Astrocyte (in vitro differentiated cells and primary cell): Measurements from ENCODE around the gene ASCL5. TPM values are rescaled to one million over a fixed set of nuclear protein-coding genes. Genes with fewer than 3 reads are reported as not detected.

Experiments
- DNase-seq: peaks from one replicate; pipeline ENCODE4 v3.0.0-alpha.2; 2010; ENCODE audit warnings: low read depth
- FAIRE-seq: peaks from 2 replicates; lab custom pipeline; 2011; peaks lifted over from hg19 to GRCh38; lab: Jason Lieb, UNC
- H2AFZ ChIP-seq: 2 replicates; pipeline ENCODE4 v1.6.0; 2012; ENCODE audit warnings: low read depth, low read length, inconsistent platforms
- H3K27ac ChIP-seq: 2 replicates; pipeline ENCODE4 v1.5.1; 2011; ENCODE audit warnings: low read depth, low read length, inconsistent platforms
- H3K27me3 ChIP-seq: 2 replicates; pipeline ENCODE4 v1.6.0; 2011; ENCODE audit warnings: low read length, inconsistent platforms; ENCODE audit not compliant: insufficient read depth
- H3K36me3 ChIP-seq: 2 replicates; pipeline ENCODE4 v1.5.1; 2011; ENCODE audit warnings: low read length, inconsistent platforms; ENCODE audit not compliant: insufficient read depth
- H3K4me1 ChIP-seq: 2 replicates; pipeline ENCODE4 v1.5.1; 2011; ENCODE audit warnings: low read length, inconsistent platforms; ENCODE audit not compliant: insufficient read depth
- H3K4me2 ChIP-seq: 2 replicates; pipeline ENCODE4 v1.6.0; 2012; ENCODE audit warnings: low read length, inconsistent platforms
- H3K4me3 ChIP-seq: 2 replicates; pipeline ENCODE4 v1.5.1; 2011; ENCODE audit warnings: low read depth, mild to moderate bottlenecking, low read length, inconsistent platforms; ENCODE audit not compliant: insufficient read depth
- H3K79me2 ChIP-seq: 2 replicates; pipeline ENCODE4 v1.6.0; 2012; ENCODE audit warnings: mild to moderate bottlenecking, low read length, inconsistent platforms; ENCODE audit not compliant: insufficient read depth
- H3K9ac ChIP-seq: 2 replicates; pipeline ENCODE4 v1.6.0; 2012; ENCODE audit warnings: mild to moderate bottlenecking, low read length, inconsistent platforms
- H3K9me3 ChIP-seq: 2 replicates; pipeline ENCODE4 v1.5.1; 2012; ENCODE audit warnings: low read depth, mild to moderate bottlenecking, low read length, inconsistent platforms; ENCODE audit not compliant: insufficient read depth
- H4K20me1 ChIP-seq: 2 replicates; pipeline ENCODE4 v1.6.0; 2012; ENCODE audit warnings: low read length, inconsistent platforms; ENCODE audit not compliant: insufficient read depth
- H3K27ac Mint-ChIP-seq: one replicate; pipeline ENCODE4 v1.8.0; 2021; ENCODE audit warnings: mild to moderate bottlenecking, mixed read lengths; ENCODE audit not compliant: unreplicated experiment
- H3K27me3 Mint-ChIP-seq: one replicate; pipeline ENCODE4 v1.8.0; 2021; ENCODE audit warnings: low read depth, mixed read lengths; ENCODE audit not compliant: unreplicated experiment
- H3K36me3 Mint-ChIP-seq: one replicate; pipeline ENCODE4 v1.8.0; 2021; ENCODE audit warnings: low read depth, mixed read lengths; ENCODE audit not compliant: unreplicated experiment
- H3K4me1 Mint-ChIP-seq: one replicate; pipeline ENCODE4 v1.8.0; 2021; ENCODE audit warnings: low read depth, mixed read lengths; ENCODE audit not compliant: unreplicated experiment
- H3K4me3 Mint-ChIP-seq: one replicate; pipeline ENCODE4 v1.8.0; 2021; ENCODE audit warnings: mild to moderate bottlenecking, moderate library complexity, mixed read lengths; ENCODE audit not compliant: unreplicated experiment
- H3K9me3 Mint-ChIP-seq: one replicate; pipeline ENCODE4 v1.8.0; 2021; ENCODE audit warnings: mild to moderate bottlenecking, mixed read lengths; ENCODE audit not compliant: unreplicated experiment
- CTCF ChIP-seq: IDR thresholded peaks from 2 replicates; pipeline ENCODE4 v1.5.1; 2011; ENCODE audit warnings: low read depth, mild to moderate bottlenecking, inconsistent platforms, low read length, moderate library complexity; ENCODE audit not compliant: insufficient read depth
- EZH2 ChIP-seq: IDR thresholded peaks from 2 replicates; pipeline ENCODE4 v1.6.1; 2012; ENCODE audit warnings: mild to moderate bottlenecking, low read length, inconsistent platforms; ENCODE audit not compliant: insufficient read depth
- total RNA-seq: library from RNA; stranded (reverse); gene quantifications from 2 replicates; pipeline ENCODE4 v1.2.1, GENCODE V29; 2021

ASCL5 gene
- total RNA-seq, 1 donor from 2014 or later, result not detected

GRCh38 chr1:201109651-201110050, 17.3 kb downstream of the ASCL5 start:
- Mint-ChIP-seq H3K4me3 (no peak overlapping the region), H3K36me3 (no peaks in the 10 kb centered on the region), H3K27me3 (peaks cover 44% of the 10 kb centered on the region), H3K27ac (no peak overlapping the region), H3K9me3 (peaks cover 5% of the 10 kb centered on the region), H3K4me1 (peaks cover 4% of the 10 kb centered on the region)
- Histone ChIP-seq H3K9ac (no peak overlapping the region), H3K79me2 (no peaks in the 10 kb centered on the region), H3K4me1 (peaks cover 4% of the 10 kb centered on the region), H4K20me1 (no peaks in the 10 kb centered on the region), H3K4me3 (no peak overlapping the region), H2AFZ (no peak overlapping the region), H3K9me3 (no peaks in the 10 kb centered on the region), H3K27me3 (peaks cover 7% of the 10 kb centered on the region), H3K27ac (no peak overlapping the region), H3K4me2 (no peak overlapping the region), H3K36me3 (no peaks in the 10 kb centered on the region)
- FAIRE-seq (no peak), DNase-seq (no peak)
- TF ChIP-seq CTCF, result no peak
- no peak for TF ChIP-seq EZH2

GRCh38 chr1:201108614-201109013, 18.4 kb downstream of the ASCL5 start:
- TF ChIP-seq CTCF (no peak), EZH2 (no peak)
- Mint-ChIP-seq H3K27ac (no peak overlapping the region), H3K36me3 (no peaks in the 10 kb centered on the region), H3K9me3 (peaks cover 5% of the 10 kb centered on the region), H3K4me3 (no peak overlapping the region), H3K27me3 (peaks cover 51% of the 10 kb centered on the region), H3K4me1 (peaks cover 4% of the 10 kb centered on the region)
- Histone ChIP-seq H2AFZ (no peak overlapping the region), H3K4me3 (no peak overlapping the region), H3K27me3 (peaks cover 7% of the 10 kb centered on the region), H3K9ac (no peak overlapping the region), H3K9me3 (no peaks in the 10 kb centered on the region), H3K79me2 (no peaks in the 10 kb centered on the region), H3K4me1 (no peaks in the 10 kb centered on the region), H4K20me1 (no peaks in the 10 kb centered on the region), H3K4me2 (no peak overlapping the region), H3K36me3 (no peaks in the 10 kb centered on the region), H3K27ac (no peak overlapping the region)
- no peak for FAIRE-seq
- no peak for DNase-seq

DNA sequence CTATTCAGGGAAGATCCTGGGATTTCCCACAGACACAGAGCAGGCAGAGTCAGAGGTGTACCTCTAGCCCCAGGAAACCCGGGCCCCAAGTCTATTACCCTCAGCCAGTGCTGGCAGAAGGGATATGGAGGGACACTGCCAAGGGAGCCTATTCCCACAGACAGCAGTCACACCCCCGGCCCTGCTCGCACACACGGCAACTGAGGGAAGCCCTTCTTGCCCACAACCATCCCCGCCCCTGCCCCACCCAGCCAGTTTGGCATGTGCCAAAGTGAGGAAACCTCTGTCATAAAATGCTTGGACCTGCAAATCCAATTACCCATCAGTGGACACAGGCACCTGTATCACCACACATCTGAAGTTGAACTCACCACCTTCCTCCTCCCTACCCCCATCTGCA, 21.3 kb downstream of the ASCL5 start:
- H3K27ac Mint-ChIP-seq, result no peak overlapping the region
- Histone ChIP-seq H4K20me1 (no peaks in the 10 kb centered on the region), H3K9ac (no peak overlapping the region), H3K36me3 (no peaks in the 10 kb centered on the region), H3K27ac (no peak overlapping the region), H2AFZ (no peak overlapping the region), H3K4me1 (no peaks in the 10 kb centered on the region), H3K4me3 (no peak overlapping the region), H3K27me3 (no peaks in the 10 kb centered on the region), H3K79me2 (no peaks in the 10 kb centered on the region), H3K4me2 (no peak overlapping the region), H3K9me3 (no peaks in the 10 kb centered on the region)
- TF ChIP-seq EZH2 (no peak), CTCF (no peak)
- peaks cover 54% of the 10 kb centered on the region for H3K27me3 Mint-ChIP-seq
- no peaks in the 10 kb centered on the region for H3K36me3 Mint-ChIP-seq
- no peak overlapping the region for H3K4me3 Mint-ChIP-seq
- H3K4me1 Mint-ChIP-seq, result no peaks in the 10 kb centered on the region
- no peaks in the 10 kb centered on the region for H3K9me3 Mint-ChIP-seq
- no peak for FAIRE-seq
- no peak for DNase-seq
